Chondrocyte (in vitro differentiated cells): ENCODE measurements around the gene PTTG1IP. TPM values are rescaled to one million over a fixed set of nuclear protein-coding genes. Genes with fewer than 3 reads are reported as not detected.
"Not testable (repeated sequence)": the region's sequence is repeated elsewhere in the genome, so short reads cannot be mapped to it uniquely, and the experiment has no call there.

ENCODE experiments used
- DNase-seq: peaks from one replicate; pipeline ENCODE4 v3.0.0; 2021; ENCODE audit warnings: mixed read lengths, low spot score
- H3K27ac Mint-ChIP-seq: one replicate; pipeline ENCODE4 v1.8.0; 2021; ENCODE audit warnings: mild to moderate bottlenecking, moderate library complexity, mixed read lengths; ENCODE audit not compliant: unreplicated experiment
- H3K27me3 Mint-ChIP-seq: 2 replicates; pipeline ENCODE4 v1.8.0; 2021; ENCODE audit warnings: low read depth, mixed read lengths
- H3K36me3 Mint-ChIP-seq: 2 replicates; pipeline ENCODE4 v1.8.0; 2021; ENCODE audit warnings: low read depth, mixed read lengths
- H3K4me1 Mint-ChIP-seq: 2 replicates; pipeline ENCODE4 v1.8.0; 2021; ENCODE audit warnings: low read depth, mild to moderate bottlenecking, mixed read lengths
- H3K4me3 Mint-ChIP-seq: one replicate; pipeline ENCODE4 v1.8.0; 2021; ENCODE audit warnings: mild to moderate bottlenecking, moderate library complexity, mixed read lengths; ENCODE audit not compliant: unreplicated experiment
- H3K9me3 Mint-ChIP-seq: 2 replicates; pipeline ENCODE4 v1.8.0; 2021; ENCODE audit warnings: low read depth, mixed read lengths
- CTCF ChIP-seq: fragments of 200-600 bp; sonication (generic); IDR thresholded peaks from 2 replicates; pipeline ENCODE4 v1.5.0; 2021; ENCODE audit warnings: antibody characterized with exemption, mild to moderate bottlenecking, moderate library complexity
- total RNA-seq: library from RNA; stranded (reverse); gene quantifications from 3 replicates; pipeline ENCODE4 v1.2.1, GENCODE V29; 2021

Gene PTTG1IP
- total RNA-seq, 1 donor from 2014 or later: 329 TPM

GRCh38 chr21:44914176-44914874, 40.8 kb upstream of the PTTG1IP start:
- TF ChIP-seq CTCF: no peak
- Mint-ChIP-seq H3K27me3 (peaks cover 44% of the 10 kb centered on the region), H3K27ac (no peak overlapping the region), H3K9me3 (no peaks in the 10 kb centered on the region), H3K4me3 (no peak overlapping the region), H3K36me3 (peaks cover 1% of the 10 kb centered on the region), H3K4me1 (peaks cover 11% of the 10 kb centered on the region)
- no peak for DNase-seq

GRCh38 chr21:44913425-44914175, 40.1 kb upstream of the PTTG1IP start:
- H3K27ac Mint-ChIP-seq: no peak overlapping the region
- no peak for TF ChIP-seq CTCF
- H3K9me3 Mint-ChIP-seq: no peaks in the 10 kb centered on the region
- peaks cover 13% of the 10 kb centered on the region for H3K4me1 Mint-ChIP-seq
- H3K27me3 Mint-ChIP-seq: peaks cover 48% of the 10 kb centered on the region
- H3K36me3 Mint-ChIP-seq: peaks cover 1% of the 10 kb centered on the region
- DNase-seq: no peak
- H3K4me3 Mint-ChIP-seq: no peak overlapping the region

- H3K4me1 Mint-ChIP-seq: peaks cover 16% of the 10 kb centered on the region
- not testable (repeated sequence) for H3K27ac Mint-ChIP-seq, DNase-seq, H3K36me3 Mint-ChIP-seq, H3K9me3 Mint-ChIP-seq, H3K4me3 Mint-ChIP-seq
- peaks cover 45% of the 10 kb centered on the region for H3K27me3 Mint-ChIP-seq
Observed at GRCh38 chr21:44912506-44913412, 39.3 kb upstream of the PTTG1IP start.

GRCh38 chr21:44912158-44912473, 38.6 kb upstream of the PTTG1IP start:
- Mint-ChIP-seq H3K9me3 (no peaks in the 10 kb centered on the region), H3K4me1 (peaks cover 16% of the 10 kb centered on the region), H3K4me3 (no peak overlapping the region), H3K27ac (no peak overlapping the region), H3K27me3 (peaks cover 44% of the 10 kb centered on the region), H3K36me3 (no peaks in the 10 kb centered on the region)
- TF ChIP-seq CTCF: no peak
- no peak for DNase-seq

GRCh38 chr21:44911384-44912157, 38.1 kb upstream of the PTTG1IP start:
- Mint-ChIP-seq H3K36me3 (no peaks in the 10 kb centered on the region), H3K9me3 (no peaks in the 10 kb centered on the region), H3K27me3 (peaks cover 40% of the 10 kb centered on the region), H3K4me1 (peaks cover 16% of the 10 kb centered on the region), H3K4me3 (no peak overlapping the region), H3K27ac (no peak overlapping the region)
- TF ChIP-seq CTCF: no peak
- DNase-seq: no peak
